ENCODE data around the gene GET4. TPM values are rescaled to one million over a fixed set of nuclear protein-coding genes. Genes with fewer than 3 reads are reported as not detected.
"Not testable (repeated sequence)": the region's sequence is repeated elsewhere in the genome, so short reads cannot be mapped to it uniquely, and the experiment has no call there.

GET4 gene
- total RNA-seq, 2 donors from 2014 or later, result 45.1 to 46.0 TPM

DNA sequence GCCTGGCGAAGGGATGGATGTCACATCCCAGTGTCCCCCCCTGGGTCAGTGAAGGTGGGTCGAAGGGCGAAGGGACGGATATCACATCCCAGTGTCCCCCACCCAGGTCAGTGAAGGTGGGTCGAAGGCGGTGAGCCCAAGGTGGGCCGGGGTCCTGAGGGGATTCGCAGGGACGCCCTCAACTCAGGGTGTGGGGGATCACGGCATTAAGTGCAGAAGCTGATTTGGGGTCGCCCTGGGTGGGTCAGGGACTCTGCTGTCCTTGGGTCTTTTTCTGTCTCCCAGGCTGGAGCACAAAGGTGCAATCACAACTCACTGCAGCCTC lies 56.3 kb downstream of the GET4 start:
- ATAC-seq, result no peak
- DNase-seq, result peak; percentile 3 to 18
- intact Hi-C loops (cut with DNase I, micrococcal nuclease), result no loop called here

DNA sequence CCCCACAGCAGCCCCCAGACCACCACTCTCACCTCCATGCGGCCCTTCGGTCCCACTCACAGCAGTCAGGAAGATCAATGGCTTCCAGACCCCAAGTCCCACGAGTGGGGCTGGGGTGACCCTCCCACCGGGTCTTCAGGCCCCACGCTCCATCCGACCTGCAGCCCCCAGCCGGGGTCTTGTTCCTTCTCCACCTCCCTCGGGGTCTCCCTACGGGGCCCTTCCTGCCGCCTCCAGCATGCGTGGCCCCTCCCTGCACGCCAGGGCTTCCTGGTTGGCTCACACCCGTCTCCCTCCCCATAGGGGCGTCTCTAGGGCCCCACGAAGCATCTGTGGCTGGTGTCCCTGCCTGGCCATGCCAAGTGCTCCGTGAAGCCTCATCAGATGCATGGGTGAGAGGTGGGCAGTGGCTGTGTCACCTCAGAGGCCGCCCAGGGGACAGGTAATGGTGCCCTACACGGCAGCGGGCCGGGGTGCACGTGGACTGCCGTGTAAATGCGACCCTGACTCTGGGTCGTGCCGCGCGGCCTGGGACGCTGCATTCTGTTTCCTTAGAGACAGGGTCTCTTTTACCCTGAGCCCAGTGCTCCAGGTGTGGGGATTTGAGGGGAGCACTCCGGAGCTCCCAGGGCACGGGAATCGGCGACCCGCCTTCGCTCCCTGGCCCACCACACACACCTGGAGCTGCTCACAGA lies 58.3 kb downstream of the GET4 start:
- ATAC-seq, result no peak
- DNase-seq, result peak; percentile 7 to 12
- intact Hi-C loops (cut with DNase I, micrococcal nuclease), result no loop called here

DNA sequence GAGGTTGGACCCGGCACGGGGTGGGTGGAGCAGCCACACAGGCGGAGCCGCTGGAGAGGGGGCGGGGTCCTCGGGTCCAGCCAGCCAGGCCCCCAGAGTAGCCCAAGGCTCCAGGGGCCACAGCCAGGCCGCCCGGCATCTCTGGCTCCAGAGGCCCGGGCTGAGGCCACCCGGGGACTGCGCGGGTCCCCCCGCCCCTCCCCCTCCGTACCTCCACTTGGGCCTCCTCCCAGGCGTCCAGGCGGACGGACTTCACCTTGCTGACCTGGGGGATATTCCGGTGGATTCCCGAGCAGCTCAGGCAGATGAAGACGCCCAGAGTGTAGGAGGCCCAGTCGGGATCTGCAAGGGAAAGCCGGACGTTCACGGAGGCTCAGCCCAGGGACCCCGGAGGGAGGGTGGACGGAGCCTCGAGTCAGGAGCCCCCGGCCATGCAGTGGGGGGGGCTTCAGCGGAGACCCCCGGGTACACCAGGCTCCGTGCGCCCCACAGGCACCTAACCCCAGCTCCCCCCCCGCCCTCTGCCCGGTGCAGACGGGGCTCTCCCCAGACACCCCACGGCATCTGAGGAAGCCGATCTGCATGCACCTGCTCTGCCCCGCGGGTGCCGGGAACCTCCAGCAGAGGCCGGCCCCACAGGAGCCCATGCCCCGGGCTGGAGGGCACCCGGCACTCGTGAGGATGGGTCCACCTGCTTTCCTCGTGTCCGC lies 59.0 kb downstream of the GET4 start:
- peak; percentile 3 to 25 for DNase-seq
- ATAC-seq, result peak; percentile 11
- intact Hi-C loops (cut with DNase I, micrococcal nuclease), result no loop called here

DNA sequence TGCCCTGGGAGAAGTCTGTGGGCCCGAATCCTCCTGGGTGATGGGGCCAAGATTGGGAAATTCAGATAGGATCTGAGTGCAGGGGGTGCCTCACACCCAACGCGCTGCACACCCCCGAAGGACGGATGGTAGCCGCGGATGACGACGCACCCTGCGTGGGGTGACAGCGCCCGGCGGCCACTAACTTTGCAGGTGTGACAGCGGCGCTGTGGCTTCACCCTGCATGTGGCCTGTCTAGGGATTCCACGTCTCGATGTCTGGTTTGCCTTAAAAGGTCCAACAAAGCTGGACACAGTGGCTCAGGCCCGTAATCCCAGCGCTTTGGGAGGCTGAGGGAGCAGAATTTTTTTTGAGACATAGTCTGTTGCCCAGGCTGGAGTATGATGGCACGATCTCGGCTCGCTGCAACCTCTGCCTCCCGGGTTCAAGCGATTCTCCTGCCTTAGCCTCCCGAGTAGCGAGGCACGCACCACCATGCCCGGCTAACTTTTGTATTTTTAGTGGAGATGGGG lies 59.6 kb downstream of the GET4 start:
- ATAC-seq, result peak; percentile 9
- DNase-seq, result peak in 1 of 2 donors; percentile 3
- intact Hi-C loops (cut with DNase I, micrococcal nuclease), result no loop called here

DNA sequence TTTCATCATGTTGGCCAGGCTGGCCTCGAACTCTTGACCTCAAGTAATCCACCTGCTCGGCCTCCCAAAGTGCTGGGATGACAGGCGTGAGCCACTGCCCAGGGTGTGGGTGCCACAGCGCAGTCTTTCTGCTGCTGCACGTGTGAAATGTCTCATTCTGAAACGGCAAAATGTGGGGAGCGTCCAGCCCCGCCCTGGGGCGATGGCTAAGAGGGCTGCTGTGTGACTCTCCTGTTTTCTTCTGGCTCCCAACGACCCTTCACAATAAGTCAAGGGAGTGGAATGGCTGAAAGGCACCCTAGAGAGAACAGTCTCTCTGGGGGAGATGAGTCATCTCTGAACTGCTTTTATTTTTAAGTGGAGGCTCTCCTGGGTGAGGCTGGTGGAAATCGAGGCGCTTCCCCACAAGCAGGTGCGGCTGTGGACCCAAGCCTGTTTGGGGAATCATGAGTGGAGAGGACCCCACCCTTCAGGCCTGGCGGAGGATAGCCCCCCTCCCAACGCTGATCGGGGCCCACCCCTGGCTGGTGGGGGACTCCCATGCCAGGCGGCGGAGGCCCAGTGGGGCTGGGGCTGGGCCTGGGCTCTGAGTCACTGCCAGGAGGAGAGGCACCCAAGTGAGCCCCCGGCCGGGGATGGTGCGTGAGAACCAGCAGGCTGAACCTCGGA lies 60.2 kb downstream of the GET4 start:
- ATAC-seq (peak; percentile 25), DNase-seq (peak; percentile 4 to 22)
- intact Hi-C loops (cut with DNase I, micrococcal nuclease), result no loop called here

DNA sequence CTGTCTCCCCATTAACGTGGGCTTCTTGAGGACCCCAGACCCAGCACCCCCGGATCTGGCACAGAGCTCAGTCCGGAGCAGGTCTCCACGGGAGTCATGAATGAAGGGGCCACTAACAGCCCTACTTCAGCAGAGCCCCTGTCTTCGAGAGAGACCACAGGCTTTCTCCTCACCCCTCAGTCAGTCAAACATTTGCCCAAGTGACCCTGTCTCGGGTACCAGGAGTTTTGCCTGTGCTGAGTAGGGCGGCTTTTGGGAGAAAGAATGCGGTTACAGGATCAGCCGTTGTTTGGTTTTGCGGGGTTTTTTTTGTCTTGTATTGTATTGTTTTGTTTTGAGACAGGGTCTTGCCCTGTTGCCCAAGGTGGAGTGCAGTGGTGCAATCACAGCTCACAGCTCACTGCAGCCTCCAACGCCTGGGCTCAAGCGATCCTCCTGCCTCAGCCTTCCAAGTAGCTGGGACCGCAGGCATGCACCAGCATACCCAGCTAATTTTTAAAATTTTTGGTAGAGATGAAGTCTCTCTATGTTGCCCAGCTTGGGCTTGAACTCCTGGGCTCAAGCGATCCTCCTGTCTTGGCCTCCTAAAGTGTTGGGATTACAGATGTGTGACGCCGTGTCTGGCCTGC lies 61.6 kb downstream of the GET4 start:
- intact Hi-C loops (cut with DNase I, micrococcal nuclease), result no loop called here
- ATAC-seq (no peak), DNase-seq (peak in 1 of 2 donors; percentile 11)

DNA sequence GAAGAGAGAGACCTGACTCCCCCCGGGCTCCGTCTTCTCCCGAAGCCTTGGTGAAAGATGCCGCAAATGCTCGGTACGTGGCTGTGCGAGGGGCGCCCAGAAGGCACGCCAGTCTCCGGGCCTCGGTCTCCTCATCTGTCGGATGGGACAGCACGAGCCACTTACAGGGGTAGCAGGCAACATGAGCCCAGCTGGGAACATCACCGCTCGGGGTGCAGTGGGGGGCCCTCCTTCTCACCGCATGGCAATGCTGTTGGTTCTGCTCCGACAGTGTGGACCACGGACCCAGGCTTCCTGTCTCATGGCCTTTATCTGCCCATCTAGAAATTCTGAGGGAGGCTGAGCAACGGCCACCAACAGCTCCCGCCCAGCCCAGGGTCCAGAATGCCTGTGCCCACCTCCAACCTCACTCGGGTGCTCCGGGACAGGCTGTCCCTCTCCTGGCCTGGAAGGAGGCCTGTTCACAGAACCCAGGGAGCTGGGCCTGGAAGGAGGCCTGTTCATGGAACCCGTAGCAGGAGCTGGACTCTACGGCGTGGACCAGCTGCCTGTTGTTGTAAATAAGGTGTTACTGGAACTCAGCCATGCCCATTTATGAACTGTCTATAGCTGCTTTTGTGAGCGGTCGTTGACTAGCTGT lies 62.3 kb downstream of the GET4 start:
- intact Hi-C loops (cut with DNase I, micrococcal nuclease), result no loop called here

DNA sequence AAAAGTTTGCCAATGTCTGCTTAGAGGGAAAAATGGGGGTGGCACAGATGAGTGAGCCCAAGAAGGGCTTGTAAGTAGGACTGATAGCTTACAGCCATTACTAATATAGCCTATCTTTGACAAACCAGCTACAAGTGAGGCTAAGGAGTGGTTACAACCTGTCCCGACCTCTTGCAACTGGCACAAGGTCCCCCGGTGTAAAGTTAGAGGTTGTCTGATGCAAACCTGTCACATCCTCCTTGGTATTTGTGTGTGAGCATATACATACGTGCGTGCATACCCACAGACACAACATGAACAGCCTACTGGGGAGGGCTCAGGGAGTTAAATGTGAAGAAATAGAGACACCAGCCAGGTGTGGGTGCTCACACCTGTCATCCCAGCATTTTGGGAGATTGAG lies 63.5 kb downstream of the GET4 start:
- intact Hi-C loops (cut with DNase I, micrococcal nuclease), result no loop called here
- peak; percentile 2 to 6 for DNase-seq
- ATAC-seq, result no peak

More for the DNA sequence above, 62.3 kb downstream of the GET4 start:
- peak; percentile 24 for ATAC-seq
- DNase-seq, result peak; percentile 6 to 20

DNA sequence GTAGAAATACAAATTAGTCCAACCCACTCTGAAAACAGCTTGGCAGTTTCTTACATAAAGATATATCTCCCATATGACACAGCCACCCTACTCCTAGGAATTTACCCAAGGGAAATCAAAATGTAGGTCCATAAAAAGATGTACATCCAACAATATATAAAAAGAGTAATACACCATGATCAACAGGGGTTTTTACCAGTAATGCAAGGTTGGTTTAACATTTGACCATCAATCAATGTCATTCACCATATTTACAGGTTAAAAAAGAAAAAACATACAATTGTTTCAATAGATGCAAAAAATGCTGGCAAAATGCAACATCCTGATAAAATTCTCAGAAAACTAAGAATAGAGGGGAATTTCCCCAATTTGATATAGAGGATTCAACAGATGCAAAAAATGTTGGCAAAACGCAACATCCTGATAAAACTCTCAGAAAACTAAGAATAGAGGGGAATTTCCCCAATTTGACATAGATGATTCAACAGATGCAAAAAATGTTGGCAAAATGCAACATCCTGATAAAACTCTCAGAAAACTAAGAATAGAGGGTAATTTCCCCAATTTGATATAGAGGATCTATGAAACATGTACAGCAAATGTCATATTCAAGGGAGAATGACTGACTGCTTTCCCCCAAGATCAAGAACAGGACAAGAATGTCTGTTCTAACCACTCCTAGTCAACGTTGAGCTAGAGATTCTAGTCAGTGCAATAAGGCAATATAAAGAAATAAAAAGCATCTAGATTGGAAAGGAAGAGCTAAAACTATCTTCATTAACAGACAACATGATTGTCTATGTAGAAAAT lies 64.5 kb downstream of the GET4 start:
- DNase-seq (no peak), ATAC-seq (no peak)
- intact Hi-C loops (cut with DNase I, micrococcal nuclease), result no loop called here

DNA sequence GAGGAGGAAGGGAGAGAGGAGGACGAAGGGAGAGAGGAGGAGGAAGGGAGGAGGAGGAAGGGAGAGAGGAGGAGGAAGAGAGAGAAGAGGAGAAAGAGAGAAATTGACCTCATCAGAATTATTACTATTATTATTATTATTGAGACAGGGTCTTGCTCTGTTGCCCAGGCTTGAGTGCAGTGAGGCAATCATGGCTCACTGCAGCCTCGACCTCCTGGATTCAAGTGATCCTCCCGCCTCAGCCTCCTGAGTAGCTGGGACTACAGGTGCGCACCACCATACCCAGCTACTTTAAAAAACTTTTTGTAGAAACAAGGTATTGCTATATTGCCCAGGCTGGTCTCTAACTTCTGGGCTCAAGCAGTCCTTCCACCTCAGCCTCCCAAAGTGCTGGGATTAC lies 67.4 kb downstream of the GET4 start:
- intact Hi-C loops (cut with DNase I, micrococcal nuclease); ATAC-seq: not testable (repeated sequence)
- peak in 1 of 2 donors; percentile 16 for DNase-seq

DNA sequence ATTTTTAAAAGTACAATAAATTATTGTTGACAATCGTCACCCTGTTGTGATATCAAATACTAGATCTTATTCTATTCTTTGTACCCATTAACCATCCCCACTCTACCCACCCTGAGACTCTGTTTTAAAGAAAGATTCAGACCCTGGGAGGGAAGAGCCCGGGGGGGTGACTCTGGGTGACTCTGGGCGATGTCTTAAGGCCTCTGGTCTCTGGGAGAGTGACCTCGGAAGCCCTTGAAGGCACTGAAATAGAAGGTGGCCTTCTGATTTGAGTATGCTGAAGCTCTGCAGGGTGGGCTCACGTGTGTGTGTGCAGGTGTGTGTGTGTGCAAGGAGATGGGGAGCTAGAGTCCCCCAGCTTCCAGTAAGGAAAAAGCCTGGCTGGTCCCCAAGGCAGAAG lies 68.4 kb downstream of the GET4 start:
- intact Hi-C loops (cut with DNase I, micrococcal nuclease), result no loop called here
- no peak for DNase-seq
- ATAC-seq, result no peak

DNA sequence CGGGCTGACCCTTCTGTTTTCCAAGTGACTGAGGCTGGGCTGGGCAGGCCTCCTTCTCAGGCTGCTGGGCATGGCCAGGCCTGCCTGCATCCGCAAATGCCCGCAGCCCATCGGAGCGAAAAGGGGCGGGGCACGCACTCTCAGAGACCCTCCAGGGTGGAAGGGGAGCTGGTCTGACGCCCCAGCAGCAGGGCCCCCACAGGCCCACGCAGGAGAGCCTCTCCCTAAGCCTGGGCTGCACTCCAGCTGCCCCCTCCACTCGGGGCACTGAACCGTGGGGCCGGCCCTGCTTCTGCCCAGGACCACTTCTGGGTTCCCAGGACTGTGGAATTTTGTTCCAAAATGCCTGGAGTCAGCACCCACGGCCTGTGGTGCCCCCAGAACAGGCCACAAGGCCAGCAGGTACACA lies 68.8 kb downstream of the GET4 start:
- DNase-seq, result no peak
- intact Hi-C loops (cut with DNase I, micrococcal nuclease), result no loop called here
- ATAC-seq, result peak; percentile 21

DNA sequence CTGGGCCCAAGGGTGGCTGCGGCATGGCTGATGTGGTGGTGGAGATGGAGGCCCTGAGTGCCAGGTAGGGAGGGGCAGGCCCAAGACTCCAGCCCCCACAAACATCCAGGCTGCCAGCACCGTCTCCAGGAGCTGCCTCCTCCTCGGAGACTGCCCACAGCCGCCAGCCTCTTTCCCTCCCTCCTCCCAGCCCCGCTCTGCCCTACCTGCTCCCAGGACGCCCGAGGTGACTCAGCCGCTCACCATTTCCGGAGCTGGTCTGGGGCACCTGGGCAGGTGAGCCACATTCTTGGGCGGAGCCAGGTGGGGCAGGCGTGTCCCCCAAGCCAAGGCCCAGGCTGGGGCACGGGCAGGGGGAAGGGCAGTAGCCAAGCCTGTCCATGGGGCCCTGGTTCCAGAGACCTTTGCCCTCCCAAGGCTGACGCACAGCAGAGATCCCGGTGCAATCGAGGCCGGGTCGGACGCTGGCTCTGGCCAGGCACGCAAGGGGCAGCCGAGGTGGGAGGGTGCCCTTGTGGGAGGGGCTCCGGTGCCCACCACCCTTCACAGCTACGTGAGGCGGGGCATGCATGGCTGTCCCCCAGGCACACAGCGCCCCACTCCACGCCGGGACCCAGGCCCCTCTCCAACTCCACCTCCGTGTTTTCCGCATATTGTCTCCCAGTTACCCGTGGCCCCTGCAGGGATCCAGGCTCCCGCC lies 69.4 kb downstream of the GET4 start:
- peak; percentile 86 for ATAC-seq
- DNase-seq, result peak; percentile 93 to 98
- intact Hi-C loops (cut with DNase I, micrococcal nuclease), result no loop called here

Other genes starting within 250 kb of the GET4 start
- 10 to 100 TPM; 27.8 to 37.1 TPM for gene DNAAF5, start 149.9 kb upstream of the GET4 start, total RNA-seq
- 10 to 100 TPM; 26.5 to 31.0 TPM for gene PRKAR1B, start 149.3 kb upstream of the GET4 start, total RNA-seq
- gene SUN1, start 44.1 kb upstream of the GET4 start, total RNA-seq, result 100 to 1,000 TPM; 149 to 158 TPM
- 100 to 1,000 TPM; 147 to 166 TPM for gene ADAP1, start 78.1 kb downstream of the GET4 start, total RNA-seq
- 10 to 100 TPM; 13.5 to 15.2 TPM for gene COX19, start 99.0 kb downstream of the GET4 start, total RNA-seq
- 1 to 10 TPM; 1.2 to 3.6 TPM for gene CYP2W1, start 106.6 kb downstream of the GET4 start, total RNA-seq
- 1 to 10 TPM; 4.0 to 7.4 TPM for gene GPR146, start 168.0 kb downstream of the GET4 start, total RNA-seq
- gene GPER1, start 211.6 kb downstream of the GET4 start, total RNA-seq, result 10 to 100 TPM in 1 of 2 donors, 1 to 10 TPM in 1; 7.2 to 20.8 TPM

All from left colon (tissue), 2 donors.